Activated naive CD4-positive, alpha-beta T cell treated with anti-CD3 and anti-CD28 coated beads, Interleukin-2, amount 10 ng/mL, durations not matched to agents 7 days and 5 days (primary cell): Measurements from ENCODE around the gene CLK1.
"Not testable (repeated sequence)": the region's sequence is repeated elsewhere in the genome, so short reads cannot be mapped to it uniquely, and the experiment has no call there.

Source experiments
- CTCF ChIA-PET: fragments of 350-600 bp; sonication (Branson Sonifier 250); formaldehyde crosslinking; loops from one replicate; lab custom pipeline; 2021; ENCODE audit warnings: antibody characterized with exemption; lab: Charles Lee
- DNase-seq: peaks from one replicate; pipeline ENCODE4 v3.0.0-alpha.2; 2020
- H3K27ac Mint-ChIP-seq: one replicate; pipeline ENCODE4 v1.8.0; 2021; ENCODE audit warnings: mild to moderate bottlenecking, moderate library complexity, mixed read lengths
- H3K27me3 Mint-ChIP-seq: one replicate; pipeline ENCODE4 v1.8.0; 2021; ENCODE audit warnings: mild to moderate bottlenecking, mixed read lengths
- H3K36me3 Mint-ChIP-seq: one replicate; pipeline ENCODE4 v1.8.0; 2021; ENCODE audit warnings: mixed read lengths
- H3K4me1 Mint-ChIP-seq: one replicate; pipeline ENCODE4 v1.8.0; 2021; ENCODE audit warnings: mixed read lengths
- H3K4me3 Mint-ChIP-seq: one replicate; pipeline ENCODE4 v1.8.0; 2021; ENCODE audit warnings: mild to moderate bottlenecking, moderate library complexity, mixed read lengths
- H3K9me3 Mint-ChIP-seq: one replicate; pipeline ENCODE4 v1.8.0; 2021; ENCODE audit warnings: mixed read lengths

Gene CLK1

GRCh38 chr2:200843993-200844948 lies 20.2 kb downstream of the CLK1 start:
- CTCF ChIA-PET: interaction anchor here (0.6 kb wide), 1 partner anchor 92 kb away, joined by 4 read pairs; no protein-coding TSS in a partner anchor
- DNase-seq: no peak
- H3K27me3 Mint-ChIP-seq: peaks cover 14% of the 10 kb centered on the region
- H3K36me3 Mint-ChIP-seq: peaks cover 2% of the 10 kb centered on the region
- no peaks in the 10 kb centered on the region for H3K9me3 Mint-ChIP-seq
- no peak overlapping the region for H3K27ac Mint-ChIP-seq
- H3K4me1 Mint-ChIP-seq: no peaks in the 10 kb centered on the region
- H3K4me3 Mint-ChIP-seq: no peak overlapping the region

GRCh38 chr2:200839513-200839912 lies 24.9 kb downstream of the CLK1 start:
- Mint-ChIP-seq H3K27ac (no peak overlapping the region), H3K27me3 (peaks cover 22% of the 10 kb centered on the region), H3K4me3 (no peak overlapping the region), H3K36me3 (peaks cover 2% of the 10 kb centered on the region), H3K9me3 (peaks cover 21% of the 10 kb centered on the region), H3K4me1 (no peaks in the 10 kb centered on the region)
- CTCF ChIA-PET: no interaction called here
- DNase-seq: no peak

- Mint-ChIP-seq H3K4me3 (no peak overlapping the region), H3K27me3 (peaks cover 30% of the 10 kb centered on the region), H3K27ac (no peak overlapping the region), H3K9me3 (peaks cover 21% of the 10 kb centered on the region), H3K36me3 (peaks cover 2% of the 10 kb centered on the region), H3K4me1 (no peaks in the 10 kb centered on the region)
- CTCF ChIA-PET: no interaction called here
- no peak for DNase-seq
Observed at GRCh38 chr2:200834701-200835100, 29.8 kb downstream of the CLK1 start.

GRCh38 chr2:200829258-200829655 lies 35.2 kb downstream of the CLK1 start:
- Mint-ChIP-seq H3K36me3 (peaks cover 12% of the 10 kb centered on the region), H3K27me3 (peaks cover 21% of the 10 kb centered on the region), H3K4me3 (no peak overlapping the region), H3K9me3 (no peaks in the 10 kb centered on the region), H3K27ac (peak overlapping the region; percentile 33), H3K4me1 (no peaks in the 10 kb centered on the region)
- CTCF ChIA-PET: no interaction called here
- DNase-seq: no peak

- Mint-ChIP-seq H3K27ac (no peak overlapping the region), H3K4me1 (no peaks in the 10 kb centered on the region), H3K9me3 (no peaks in the 10 kb centered on the region), H3K36me3 (peaks cover 12% of the 10 kb centered on the region), H3K27me3 (peaks cover 21% of the 10 kb centered on the region), H3K4me3 (no peak overlapping the region)
- CTCF ChIA-PET: no interaction called here
- no peak for DNase-seq
Observed at GRCh38 chr2:200828572-200829257, 35.7 kb downstream of the CLK1 start.

- Mint-ChIP-seq H3K4me1 (no peaks in the 10 kb centered on the region), H3K27ac (no peak overlapping the region), H3K4me3 (no peak overlapping the region), H3K27me3 (peaks cover 17% of the 10 kb centered on the region), H3K9me3 (no peaks in the 10 kb centered on the region), H3K36me3 (peaks cover 12% of the 10 kb centered on the region)
- no peak for DNase-seq
- CTCF ChIA-PET: interaction anchor here (0.7 kb wide), 1 partner anchor 92 kb away, joined by 3 read pairs; no protein-coding TSS in a partner anchor
Observed at GRCh38 chr2:200828104-200828503, 36.4 kb downstream of the CLK1 start.

GRCh38 chr2:200821686-200822245 lies 42.7 kb downstream of the CLK1 start:
- Mint-ChIP-seq H3K9me3 (no peaks in the 10 kb centered on the region), H3K36me3 (peaks cover 41% of the 10 kb centered on the region), H3K27ac (no peak overlapping the region), H3K4me1 (no peaks in the 10 kb centered on the region), H3K27me3 (no peaks in the 10 kb centered on the region), H3K4me3 (no peak overlapping the region)
- CTCF ChIA-PET: interaction anchor here (0.9 kb wide), 1 partner anchor 14 kb away, joined by 3 read pairs; no protein-coding TSS in a partner anchor
- DNase-seq: no peak

GRCh38 chr2:200820573-200821234 lies 43.8 kb downstream of the CLK1 start:
- DNase-seq: no peak
- H3K27ac Mint-ChIP-seq: no peak overlapping the region
- H3K36me3 Mint-ChIP-seq: peaks cover 52% of the 10 kb centered on the region
- H3K9me3 Mint-ChIP-seq: no peaks in the 10 kb centered on the region
- CTCF ChIA-PET: interaction anchor here (0.6 kb wide), 1 partner anchor 333 kb away, joined by 3 read pairs; no protein-coding TSS in a partner anchor
- no peak overlapping the region for H3K4me3 Mint-ChIP-seq
- H3K27me3 Mint-ChIP-seq: no peaks in the 10 kb centered on the region
- H3K4me1 Mint-ChIP-seq: peaks cover 2% of the 10 kb centered on the region

- not testable (repeated sequence) for H3K27ac Mint-ChIP-seq, H3K9me3 Mint-ChIP-seq, DNase-seq, H3K27me3 Mint-ChIP-seq, H3K4me3 Mint-ChIP-seq
- peaks cover 67% of the 10 kb centered on the region for H3K36me3 Mint-ChIP-seq
- CTCF ChIA-PET: interaction anchor here (0.7 kb wide), 1 partner anchor 36 kb away, joined by 3 read pairs; no protein-coding TSS in a partner anchor
- peaks cover 21% of the 10 kb centered on the region for H3K4me1 Mint-ChIP-seq
Observed at GRCh38 chr2:200818732-200819131, 45.7 kb downstream of the CLK1 start.

GRCh38 chr2:200814917-200815316 lies 49.5 kb downstream of the CLK1 start:
- Mint-ChIP-seq H3K9me3 (no peaks in the 10 kb centered on the region), H3K4me1 (peaks cover 41% of the 10 kb centered on the region), H3K4me3 (no peak overlapping the region), H3K27ac (peak overlapping the region; percentile 19), H3K27me3 (peaks cover 5% of the 10 kb centered on the region), H3K36me3 (peaks cover 58% of the 10 kb centered on the region)
- CTCF ChIA-PET: interaction anchor here (1.8 kb wide), 1 partner anchor 102 kb away, joined by 11 read pairs; no protein-coding TSS in a partner anchor
- no peak for DNase-seq

GRCh38 chr2:200814276-200814815 lies 50.1 kb downstream of the CLK1 start:
- H3K36me3 Mint-ChIP-seq: peaks cover 58% of the 10 kb centered on the region
- CTCF ChIA-PET: interaction anchor here (0.9 to 1.8 kb wide), 2 partner anchors 49 to 102 kb away, joined by 3 to 11 read pairs; no protein-coding TSS in a partner anchor
- H3K27ac Mint-ChIP-seq: peak overlapping the region; percentile 46
- H3K9me3 Mint-ChIP-seq: no peaks in the 10 kb centered on the region
- H3K4me3 Mint-ChIP-seq: peak overlapping the region; percentile 49
- H3K4me1 Mint-ChIP-seq: peaks cover 42% of the 10 kb centered on the region
- DNase-seq: no peak
- H3K27me3 Mint-ChIP-seq: peaks cover 5% of the 10 kb centered on the region

GRCh38 chr2:200812122-200813022 lies 52.1 kb downstream of the CLK1 start:
- peak; percentile 75 for DNase-seq
- peaks cover 42% of the 10 kb centered on the region for H3K4me1 Mint-ChIP-seq
- H3K4me3 Mint-ChIP-seq: peak overlapping the region; percentile 88
- CTCF ChIA-PET: interaction anchor here (3.0 kb wide), 1 partner anchor 100 kb away, joined by 10 read pairs; no protein-coding TSS in a partner anchor
- H3K9me3 Mint-ChIP-seq: no peaks in the 10 kb centered on the region
- H3K27me3 Mint-ChIP-seq: peaks cover 5% of the 10 kb centered on the region
- peaks cover 43% of the 10 kb centered on the region for H3K36me3 Mint-ChIP-seq
- peak overlapping the region; percentile 91 for H3K27ac Mint-ChIP-seq
